Epithelial cell of esophagus (primary cell): ENCODE measurements around the gene POU2AF1.

Experiments used
- DNase-seq: peaks from one replicate; pipeline ENCODE4 v3.0.0; 2010; ENCODE audit warnings: low read depth
- H3K4me3 ChIP-seq: 2 replicates; pipeline ENCODE4 v1.5.1; 2011; ENCODE audit warnings: mild to moderate bottlenecking, low read length, control low read depth
- CTCF ChIP-seq: IDR thresholded peaks from 2 replicates; pipeline ENCODE4 v1.5.1; 2011; ENCODE audit warnings: low read depth, mild to moderate bottlenecking, low read length, control low read depth, inconsistent platforms; ENCODE audit not compliant: insufficient read depth; ENCODE audit errors: missing control alignments

Gene POU2AF1

GRCh38 chr11:111352935-111353710, 26.0 kb downstream of the POU2AF1 start:
- no peak for TF ChIP-seq CTCF

GRCh38 chr11:111352231-111352746, 26.8 kb downstream of the POU2AF1 start:
- DNase-seq: no peak
- H3K4me3 ChIP-seq: no peak overlapping the region
- TF ChIP-seq CTCF: no peak

More at GRCh38 chr11:111352935-111353710, 26.0 kb downstream of the POU2AF1 start:
- no peak overlapping the region for H3K4me3 ChIP-seq
- DNase-seq: no peak

DNA sequence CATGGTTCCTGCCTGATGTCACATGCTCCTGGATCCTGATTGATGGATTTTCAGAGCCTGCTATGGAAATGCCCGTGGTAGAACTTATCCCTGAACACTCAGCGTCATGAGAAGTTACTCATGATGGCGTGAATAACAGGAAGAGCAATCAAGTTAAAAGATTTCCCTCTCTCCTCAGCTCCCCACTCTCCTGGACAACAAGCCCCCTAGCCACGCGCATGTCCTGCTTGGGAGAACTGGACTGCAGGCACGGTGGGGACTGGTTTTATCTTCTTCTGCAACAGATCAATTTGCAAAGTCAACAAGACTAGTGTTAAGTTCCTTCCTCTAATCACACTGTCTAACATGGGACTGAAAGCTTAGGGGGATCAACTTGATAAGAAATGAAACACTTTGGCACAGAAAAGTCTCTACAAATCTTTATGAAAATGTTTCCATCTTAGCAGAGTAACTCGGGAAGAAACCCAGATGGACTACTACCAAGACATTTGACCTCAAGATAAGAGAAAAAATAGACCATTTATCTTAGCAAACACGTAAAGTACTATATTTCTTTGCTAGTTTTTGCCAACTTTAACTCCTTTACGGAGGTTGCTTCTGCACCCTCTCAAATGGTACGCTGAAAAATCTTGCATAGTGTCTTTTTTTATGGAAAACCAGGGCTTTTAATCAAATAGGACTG, 27.6 kb downstream of the POU2AF1 start:
- TF ChIP-seq CTCF: no peak
- DNase-seq: no peak
- H3K4me3 ChIP-seq: no peak overlapping the region

GRCh38 chr11:111350811-111351210, 28.3 kb downstream of the POU2AF1 start:
- no peak for TF ChIP-seq CTCF
- DNase-seq: no peak
- H3K4me3 ChIP-seq: no peak overlapping the region

DNA sequence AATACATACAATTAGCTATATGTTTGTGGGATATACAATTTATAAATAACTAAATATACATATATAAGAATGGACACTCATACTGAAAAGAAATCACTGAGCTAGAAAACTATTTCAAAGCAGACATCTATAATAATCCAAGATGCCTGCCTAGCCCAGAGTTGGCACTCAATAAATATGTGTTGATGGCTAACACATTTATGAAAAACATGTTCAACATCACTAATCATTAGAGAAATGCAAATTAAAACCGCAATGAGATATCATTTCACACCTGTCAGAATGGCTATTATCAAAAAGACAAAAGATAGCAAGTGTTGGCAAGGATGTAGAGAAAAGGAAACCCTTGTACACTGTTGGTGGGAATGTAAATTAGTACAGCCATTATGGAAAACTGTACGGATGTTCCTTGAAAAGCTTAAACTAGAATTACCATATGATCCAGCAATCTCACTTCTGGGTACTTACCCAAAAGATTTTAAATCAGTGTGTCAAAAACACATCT, 29.8 kb downstream of the POU2AF1 start:
- H3K4me3 ChIP-seq: no peak overlapping the region
- no peak for TF ChIP-seq CTCF
- DNase-seq: no peak

DNA sequence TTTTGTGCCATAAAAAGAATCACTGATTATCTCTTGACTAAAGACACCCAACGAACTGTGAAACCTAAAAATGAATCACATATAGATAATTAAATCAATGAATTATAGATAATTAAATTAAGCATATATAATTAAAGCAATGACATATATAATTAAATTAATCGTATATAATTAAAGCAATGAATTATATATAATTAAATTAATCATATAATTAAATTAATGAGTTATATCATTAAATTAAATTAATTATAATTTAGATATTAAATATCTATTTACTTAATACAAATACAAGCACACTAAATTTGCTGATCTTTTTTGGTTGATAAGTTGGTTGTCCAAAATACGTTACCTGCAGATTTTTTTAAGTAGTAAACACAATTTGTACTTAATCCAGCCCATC, 30.9 kb downstream of the POU2AF1 start:
- no peak for DNase-seq
- TF ChIP-seq CTCF: no peak
- no peak overlapping the region for H3K4me3 ChIP-seq
